HepG2 (cell line): ENCODE data around the gene AHCY. TPM values are rescaled to one million over a fixed set of nuclear protein-coding genes. Genes with fewer than 3 reads are reported as not detected.

ENCODE experiments used
- BRD4 ChIP-seq: sonication (generic); formaldehyde crosslinking; IDR thresholded peaks from 2 replicates; pipeline ENCODE4 v1.4.0; 2020; ENCODE audit warnings: missing genetic modification reagents
- CHCHD3 ChIP-seq: sonication (generic); formaldehyde crosslinking; IDR thresholded peaks from 2 replicates; pipeline ENCODE4 v1.8.0; 2022; ENCODE audit warnings: mild to moderate bottlenecking, missing genetic modification reagents, moderate library complexity
- CREB3 ChIP-seq: sonication (generic); formaldehyde crosslinking; IDR thresholded peaks from 2 replicates; pipeline ENCODE4 v1.5.0; 2020; ENCODE audit warnings: missing genetic modification reagents
- JUNB ChIP-seq: sonication (generic); formaldehyde crosslinking; IDR thresholded peaks from 2 replicates; pipeline ENCODE4 v1.8.0; 2022; ENCODE audit warnings: missing genetic modification reagents, mild to moderate bottlenecking, borderline replicate concordance
- KMT2B ChIP-seq: IDR thresholded peaks from 2 replicates; pipeline ENCODE4 v1.6.1; 2016; ENCODE audit warnings: missing genetic modification reagents, missing compliant biosample characterization
- NFAT5 ChIP-seq: sonication (generic); formaldehyde crosslinking; IDR thresholded peaks from 2 replicates; pipeline ENCODE4 v1.4.0; 2020; ENCODE audit warnings: missing genetic modification reagents
- SP2 ChIP-seq: sonication (generic); formaldehyde crosslinking; IDR thresholded peaks from 2 replicates; pipeline ENCODE4 v1.5.1; 2020; ENCODE audit warnings: mild to moderate bottlenecking, missing genetic modification reagents
- TOPORS ChIP-seq: sonication (generic); formaldehyde crosslinking; IDR thresholded peaks from 2 replicates; pipeline ENCODE4 v1.8.0; 2023; ENCODE audit warnings: mild to moderate bottlenecking, missing genetic modification reagents
- ZBED4 ChIP-seq: sonication (generic); formaldehyde crosslinking; IDR thresholded peaks from 2 replicates; pipeline ENCODE4 v1.4.0; 2020; ENCODE audit warnings: missing genetic modification reagents, borderline replicate concordance
- ZBTB25 ChIP-seq: IDR thresholded peaks from 2 replicates; pipeline ENCODE4 v1.6.1; 2018; ENCODE audit warnings: missing genetic modification reagents
- ZBTB43 ChIP-seq: sonication (generic); formaldehyde crosslinking; conservative IDR thresholded peaks from 2 replicates; pipeline ENCODE4 v1.4.0; 2020; ENCODE audit warnings: missing genetic modification reagents
- ZNF136 ChIP-seq: sonication (generic); formaldehyde crosslinking; IDR thresholded peaks from 2 replicates; pipeline ENCODE4 v1.8.1; 2022; ENCODE audit warnings: low read depth, mild to moderate bottlenecking, moderate library complexity, missing genetic modification reagents
- ZNF230 ChIP-seq: sonication (generic); formaldehyde crosslinking; IDR thresholded peaks from 2 replicates; pipeline ENCODE4 v1.4.0; 2020; ENCODE audit warnings: mild to moderate bottlenecking, missing genetic modification reagents
- ZNF577 ChIP-seq: sonication (generic); formaldehyde crosslinking; IDR thresholded peaks from 2 replicates; pipeline ENCODE4 v1.4.0; 2020; ENCODE audit warnings: mild to moderate bottlenecking, low read depth, missing genetic modification reagents, borderline replicate concordance
- ZNF598 ChIP-seq: sonication (generic); formaldehyde crosslinking; IDR thresholded peaks from 2 replicates; pipeline ENCODE4 v1.5.1; 2020; ENCODE audit warnings: mild to moderate bottlenecking, missing genetic modification reagents, borderline replicate concordance
- ZNF607 ChIP-seq: sonication (generic); formaldehyde crosslinking; IDR thresholded peaks from 2 replicates; pipeline ENCODE4 v1.5.1; 2020; ENCODE audit warnings: missing genetic modification reagents, mild to moderate bottlenecking, borderline replicate concordance
- polyA plus RNA-seq, 8 experiments: library from polyadenylated mRNA; depleted of rRNA in 3 of 8; stranded (reverse) in 7 of 8; unstranded in 1 of 8; fragments of >200 nt; fragmentation: Illumina TruSeq in 4 of 8; extraction: Trizol in 4 of 8; gene quantifications; 2 replicates each; pipeline versions ENCODE4 v1.2.1 to v1.2.3, GENCODE V29; 2011 to 2016; ENCODE audit warnings: low read depth in 4 of 8, missing spikeins in 1 of 8, mixed read lengths in 1 of 8; ENCODE audit not compliant: insufficient read depth in 1 of 8
- total RNA-seq, 5 experiments: library from RNA; depleted of rRNA; stranded (reverse); fragments of >200 nt; fragmentation: Illumina TruSeq; extraction: Trizol; gene quantifications; 2 replicates each; pipeline ENCODE4 v1.2.3, GENCODE V29; 2016; ENCODE audit warnings: low read depth in 1 of 5

Gene AHCY
- total and polyA plus RNA-seq, 2 of the 13 experiments (the other 11 are each of a cell fraction or from before 2014, with no cell fraction given), result 407 to 419 TPM

GRCh38 chr20:34334654-34335407, 31.7 kb upstream of the AHCY start (continued):
- TF ChIP-seq ZBED4, result no peak
- TF ChIP-seq KMT2B (CRISPR knock-in tag), result no peak
- no peak for TF ChIP-seq ZNF230
- TF ChIP-seq ZNF598 (CRISPR knock-in tag), result peak; percentile 48; the same call in 1 of the 2 replicates
- TF ChIP-seq ZNF136 (CRISPR knock-in tag), result 0 out of 2 replicates have a peak, but pooled peaks have one; percentile 5
- no peak for TF ChIP-seq ZNF577 (CRISPR knock-in tag)
- no peak for TF ChIP-seq ZBTB25
- no peak for TF ChIP-seq NFAT5 (CRISPR knock-in tag)
- TF ChIP-seq TOPORS (CRISPR knock-in tag), result 0 out of 2 replicates have a peak, but pooled peaks have one; percentile 16
- no peak for TF ChIP-seq CREB3 (CRISPR knock-in tag)
- 0 out of 2 replicates have a peak, but pooled peaks have one; percentile 46 for TF ChIP-seq BRD4 (CRISPR knock-in tag)
- TF ChIP-seq JUNB (CRISPR knock-in tag), result no peak
- TF ChIP-seq ZNF607 (CRISPR knock-in tag), result no peak
- TF ChIP-seq SP2 (CRISPR knock-in tag), result no peak
- no peak for TF ChIP-seq CHCHD3
- no peak for TF ChIP-seq ZBTB43 (CRISPR knock-in tag)
